Activated CD4-positive, CD25-positive, alpha-beta regulatory T cell treated with anti-CD3 and anti-CD28 coated beads, Interleukin-2, amount 50 U/mL, for 24 hours (primary cell): Measurements from ENCODE around the gene ANGPTL2.
A peak's percentile ranks its signal among the peaks of the same experiment; 100 is the strongest.

Experiments used
- ATAC-seq, 2 donors: fragments of 150-1000 bp; cut with Tn5 transposase; one replicate each; pipeline ENCODE4 v1.10.0; 2021; ENCODE audit warnings: mild to moderate bottlenecking in 1 of 2, moderate library complexity in 1 of 2

The ANGPTL2 gene

GRCh38 chr9:127074561-127075548 lies 47.6 kb downstream of the ANGPTL2 start:
- no peak for ATAC-seq

GRCh38 chr9:127067603-127068220 lies 54.7 kb downstream of the ANGPTL2 start:
- no peak for ATAC-seq

- no peak for ATAC-seq
Measured at GRCh38 chr9:127066851-127067136, 55.6 kb downstream of the ANGPTL2 start.

DNA sequence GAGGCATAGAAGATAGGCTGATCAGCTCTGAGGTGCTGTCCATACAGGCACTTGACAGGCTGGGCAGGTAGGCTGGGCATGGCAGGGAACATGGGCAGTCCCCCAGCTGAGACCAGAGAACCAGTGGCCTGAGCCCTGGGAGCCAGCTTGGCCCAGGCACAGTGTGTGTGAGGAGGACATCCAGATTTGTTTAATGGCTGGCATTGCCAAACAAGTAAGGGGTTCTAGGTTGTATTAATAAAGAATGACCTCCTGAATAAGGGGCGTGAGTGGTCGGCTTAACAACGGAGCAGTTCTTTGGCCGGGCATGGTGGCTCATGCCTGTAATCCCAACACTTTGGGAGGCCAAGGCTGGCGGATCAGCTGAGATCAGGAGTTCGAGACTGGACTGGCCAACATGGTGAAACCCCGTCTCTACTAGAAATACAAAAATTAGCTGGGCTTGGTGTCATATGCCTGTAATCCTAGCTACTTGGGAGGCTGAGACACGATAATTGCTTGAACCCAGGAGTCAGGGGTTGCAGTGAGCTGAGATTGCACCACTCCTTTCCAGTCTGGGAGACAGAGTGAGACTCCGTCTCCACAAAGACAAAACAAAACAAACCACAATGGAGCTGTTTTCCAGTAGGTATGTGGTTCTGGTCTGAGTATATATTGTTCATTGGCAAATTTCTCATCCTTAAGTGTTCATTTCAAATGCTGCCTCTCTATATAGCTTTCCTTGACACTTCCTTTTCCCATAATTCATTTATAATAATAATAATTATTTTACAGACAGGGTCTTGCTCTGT lies 56.2 kb downstream of the ANGPTL2 start:
- no peak for ATAC-seq

DNA sequence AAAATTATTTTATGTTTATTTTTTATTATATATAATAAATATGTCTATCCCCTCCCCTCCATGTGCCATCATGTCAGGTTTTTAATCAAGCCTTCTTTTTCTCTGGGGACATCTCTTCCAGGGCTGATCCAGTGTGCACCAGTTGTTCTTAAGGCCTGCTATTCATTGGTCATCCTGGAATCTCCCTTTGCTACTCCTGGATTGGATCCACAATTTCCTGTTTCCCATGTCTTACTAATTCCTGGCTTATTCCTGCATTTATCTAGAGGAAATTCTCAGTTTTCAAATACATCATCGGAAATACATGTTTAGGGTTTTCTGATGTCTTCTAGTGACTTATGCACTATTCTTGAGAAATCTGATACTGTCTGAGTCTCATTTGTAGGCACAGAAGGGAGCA lies 56.8 kb downstream of the ANGPTL2 start:
- no peak for ATAC-seq

DNA sequence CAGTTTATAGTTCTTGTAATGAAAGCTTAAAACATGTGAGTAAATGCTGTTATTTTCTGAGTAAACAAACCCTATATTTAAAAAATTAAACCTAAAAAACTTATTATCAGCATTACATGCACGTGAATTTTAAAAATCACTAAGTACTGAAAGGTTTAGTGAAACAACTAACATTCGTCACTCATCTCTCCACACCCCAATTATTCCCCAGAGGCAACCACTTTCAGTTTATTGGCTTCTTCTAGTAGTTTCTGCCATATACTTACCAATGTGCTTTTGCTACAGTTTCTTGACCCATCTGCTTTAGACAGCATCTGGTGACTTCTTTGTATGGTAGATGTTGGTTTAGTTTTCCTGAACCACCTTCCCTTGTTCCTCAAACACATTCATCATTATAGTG lies 58.1 kb downstream of the ANGPTL2 start:
- ATAC-seq, result no peak

GRCh38 chr9:127061411-127061810 lies 61.0 kb downstream of the ANGPTL2 start:
- ATAC-seq, result no peak

- no peak for ATAC-seq
Measured at GRCh38 chr9:127059765-127060361, 62.6 kb downstream of the ANGPTL2 start.

- no peak for ATAC-seq
Measured at GRCh38 chr9:127059030-127059429, 63.4 kb downstream of the ANGPTL2 start.

DNA sequence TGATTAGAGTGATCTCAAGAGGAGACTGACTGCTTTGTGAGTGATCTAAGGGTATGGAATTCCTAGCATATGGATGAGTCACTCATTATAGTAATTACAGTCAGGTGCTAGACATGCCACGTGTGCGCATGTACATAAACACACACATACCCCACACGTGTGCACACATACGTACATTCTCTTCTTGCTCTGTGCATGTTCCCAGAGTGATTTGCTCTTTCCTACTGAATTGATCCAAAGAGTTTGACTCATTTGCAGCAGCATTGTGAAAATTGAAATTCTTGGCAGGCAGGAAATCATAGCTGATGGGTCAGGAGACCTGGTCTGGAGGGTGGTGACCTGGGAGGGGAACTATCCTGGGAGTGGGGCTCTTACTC lies 63.8 kb downstream of the ANGPTL2 start:
- ATAC-seq, result no peak

GRCh38 chr9:127058011-127058644 lies 64.3 kb downstream of the ANGPTL2 start:
- ATAC-seq, result no peak

DNA sequence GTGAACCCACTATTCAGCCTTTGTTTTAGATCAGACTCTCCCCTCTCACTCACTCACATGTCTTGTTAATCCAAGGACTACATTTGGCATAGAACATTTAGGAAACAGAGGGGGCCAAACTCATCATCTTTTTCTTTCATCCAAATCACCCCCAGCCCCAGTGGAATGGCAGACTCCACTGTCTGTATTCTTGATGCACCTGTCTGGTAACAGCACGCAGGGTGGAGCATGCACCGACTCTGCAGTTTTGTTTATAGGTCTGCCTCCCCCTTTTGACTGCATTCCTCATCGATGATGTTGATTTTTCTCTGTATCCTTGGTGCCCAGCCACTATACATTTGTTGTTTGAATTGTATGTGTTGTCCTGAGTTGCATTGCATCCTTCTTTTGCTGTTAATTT lies 66.0 kb downstream of the ANGPTL2 start:
- no peak for ATAC-seq

DNA sequence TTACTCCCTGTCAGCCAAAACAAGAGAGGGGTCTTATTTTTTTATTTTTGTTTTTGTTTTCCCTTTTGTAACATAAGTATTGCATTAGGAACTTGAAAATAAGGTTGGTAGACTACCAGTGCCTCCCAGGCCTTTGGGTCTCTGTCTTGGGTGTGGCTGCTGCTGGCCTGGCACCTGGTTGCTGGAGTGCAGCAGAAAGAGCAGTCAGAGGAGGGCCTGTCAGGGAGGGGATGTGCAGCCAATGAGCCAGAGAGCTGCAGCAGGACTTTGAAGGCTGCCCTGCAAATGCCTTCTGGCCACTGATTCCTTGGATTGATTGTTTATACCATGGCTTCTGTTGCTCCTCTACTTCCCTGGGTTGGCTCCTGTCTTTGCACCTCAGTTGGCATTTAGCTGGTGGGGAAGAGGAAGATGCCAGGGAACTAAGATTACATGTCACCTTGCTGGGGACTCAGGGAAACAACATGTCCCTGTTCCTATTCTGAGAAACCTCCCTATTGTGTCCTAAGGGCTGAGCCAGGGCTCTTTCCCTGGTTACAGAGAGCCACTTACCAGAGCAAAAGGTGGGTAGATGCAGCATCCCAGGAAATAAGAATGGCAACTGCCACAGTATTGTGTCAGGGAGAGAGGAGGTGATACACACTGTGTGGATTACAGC lies 66.6 kb downstream of the ANGPTL2 start:
- no peak for ATAC-seq

DNA sequence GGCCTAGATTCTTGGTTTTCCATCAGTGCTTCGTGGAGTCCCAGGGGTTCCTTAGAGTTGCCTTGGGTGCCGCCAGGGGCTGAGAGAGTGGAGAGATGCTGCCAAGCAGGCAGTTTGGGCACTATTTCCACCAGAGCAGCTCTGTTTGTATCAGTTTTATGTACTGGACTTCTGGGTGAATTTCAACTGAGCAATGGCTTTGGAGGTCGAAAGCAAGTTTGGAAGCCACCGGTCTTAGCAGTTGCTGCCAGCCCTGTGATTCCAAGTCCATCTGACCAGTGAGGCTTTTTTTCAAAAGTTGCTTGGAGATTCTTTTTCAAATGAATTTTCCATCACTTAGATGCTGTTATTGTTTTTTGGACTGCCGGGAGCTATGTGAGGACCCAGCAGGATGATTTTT lies 68.5 kb downstream of the ANGPTL2 start:
- ATAC-seq, result no peak

DNA sequence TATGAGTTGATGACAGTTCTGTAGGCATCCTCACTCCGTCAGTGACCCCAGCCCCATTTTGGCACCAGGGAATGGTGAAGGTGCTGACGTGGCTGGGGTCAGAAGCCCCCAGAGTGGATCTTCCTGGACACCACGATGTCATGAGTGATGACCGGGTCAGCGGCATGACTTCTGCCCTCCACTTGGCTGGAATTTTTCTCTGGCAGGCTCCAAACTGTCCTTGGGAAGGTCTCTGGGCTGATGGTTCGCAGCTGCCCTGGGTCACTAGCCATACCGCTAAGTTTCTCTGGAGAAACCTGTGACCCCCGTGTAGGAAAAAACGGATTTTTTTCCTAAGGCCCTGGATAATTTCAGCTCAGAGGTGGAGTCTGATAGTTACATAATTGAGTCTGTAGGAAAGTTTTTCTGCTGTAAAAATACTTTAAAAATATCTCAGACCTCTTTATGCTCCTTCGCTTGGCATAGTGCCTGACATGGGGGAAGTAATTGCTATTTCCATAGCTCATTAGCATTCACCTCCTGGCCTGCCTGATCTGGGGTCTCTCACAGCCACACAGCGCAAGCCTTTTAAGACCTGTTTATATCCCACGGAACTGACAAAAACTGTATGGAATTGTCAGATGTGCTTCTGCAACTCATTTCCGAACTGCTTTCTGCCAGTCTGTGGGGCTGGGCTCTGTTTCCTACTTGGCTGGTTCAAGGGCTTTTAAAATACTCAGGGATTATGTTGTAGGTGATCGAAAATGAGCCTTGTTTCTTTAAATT lies 69.2 kb downstream of the ANGPTL2 start:
- ATAC-seq, result no peak

DNA sequence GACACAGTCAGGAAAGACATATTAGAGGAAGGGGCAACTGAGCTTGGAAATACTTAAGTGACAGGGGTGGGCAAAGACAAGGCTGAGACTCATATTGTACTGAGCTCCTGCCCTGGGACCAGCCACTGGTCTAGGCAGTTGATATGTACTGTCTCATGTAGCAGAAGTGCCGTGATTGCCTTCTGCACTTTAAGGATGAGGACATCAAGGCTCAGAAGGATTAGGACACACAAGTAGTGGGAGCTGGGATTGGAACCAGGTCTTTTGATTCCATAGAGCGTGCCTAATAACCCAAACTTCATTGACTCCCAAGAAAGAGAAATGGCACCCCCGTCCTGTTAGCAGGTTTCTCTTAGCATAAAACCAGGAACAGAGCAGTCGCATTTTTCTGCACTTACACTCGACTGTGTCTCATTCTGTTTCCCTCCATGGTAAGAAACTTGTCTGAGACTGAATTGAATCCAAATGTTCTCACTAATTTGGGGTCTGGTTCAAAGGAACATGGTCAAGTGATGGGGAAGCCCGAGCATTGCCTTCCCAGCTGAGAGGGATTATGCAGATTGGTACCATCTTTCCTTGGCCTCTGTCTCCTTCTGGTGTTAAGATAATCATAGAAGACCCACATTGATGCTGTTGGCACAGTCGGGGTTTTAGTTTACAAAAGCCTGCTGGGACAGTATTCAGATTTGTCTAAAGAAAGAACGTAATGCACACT lies 70.4 kb downstream of the ANGPTL2 start:
- ATAC-seq, result no peak

DNA sequence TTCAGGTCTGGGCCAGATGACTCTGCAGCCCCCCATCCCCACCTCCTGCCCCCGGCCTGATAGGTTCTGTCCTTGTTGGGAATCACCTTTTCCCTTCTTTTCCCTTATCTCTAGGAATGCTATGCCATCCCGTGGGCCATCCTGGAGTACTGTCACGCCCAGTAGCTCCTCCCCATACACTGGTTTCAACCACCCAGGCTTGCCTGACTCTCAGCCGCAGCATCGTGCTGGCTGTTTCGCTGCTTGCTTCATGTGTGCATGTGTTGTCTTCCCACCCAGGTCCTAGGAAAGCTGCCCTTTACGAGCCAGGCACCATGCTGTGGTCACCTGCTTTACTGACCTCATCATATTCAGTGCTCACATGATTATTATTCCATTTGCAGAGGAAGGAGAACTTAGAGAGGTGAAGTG lies 71.8 kb downstream of the ANGPTL2 start:
- no peak for ATAC-seq

DNA sequence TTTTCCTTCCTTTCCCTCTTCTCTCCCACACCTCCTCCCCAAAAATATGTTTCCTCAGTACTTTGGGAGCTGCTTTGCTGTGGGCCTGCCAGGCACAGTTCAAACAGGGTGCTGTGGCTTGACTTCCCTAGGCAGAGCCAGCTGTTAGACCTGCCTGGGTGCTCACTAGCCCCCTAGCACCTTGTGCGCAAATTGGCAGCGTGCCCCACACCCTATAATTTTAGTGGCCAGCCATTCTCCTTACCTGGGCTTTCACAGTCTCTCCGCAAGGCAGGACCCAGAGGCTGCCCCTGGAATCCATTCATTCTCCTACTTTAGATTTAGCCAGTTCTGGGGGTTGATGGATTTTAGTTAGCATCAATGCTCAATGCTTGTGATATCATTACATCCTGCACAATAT lies 72.3 kb downstream of the ANGPTL2 start:
- ATAC-seq, result no peak

- no peak for ATAC-seq
Measured at GRCh38 chr9:127049581-127049980, 72.9 kb downstream of the ANGPTL2 start.

- ATAC-seq, result peak in 1 of 2 donors; percentile 55
Measured at GRCh38 chr9:127049044-127049443, 73.4 kb downstream of the ANGPTL2 start.

GRCh38 chr9:127047971-127048370 lies 74.5 kb downstream of the ANGPTL2 start:
- ATAC-seq, result no peak
